HG02943 (cell line): ENCODE results near the gene TLCD1.

Experiments used
- ATAC-seq: cut with Tn5 transposase; IDR thresholded peaks from one replicate; pipeline ENCODE4 v1.9.1; 2021; ENCODE audit warnings: mild to moderate bottlenecking, low read depth, moderate library complexity; ENCODE audit not compliant: unreplicated experiment

Gene TLCD1, protein sequence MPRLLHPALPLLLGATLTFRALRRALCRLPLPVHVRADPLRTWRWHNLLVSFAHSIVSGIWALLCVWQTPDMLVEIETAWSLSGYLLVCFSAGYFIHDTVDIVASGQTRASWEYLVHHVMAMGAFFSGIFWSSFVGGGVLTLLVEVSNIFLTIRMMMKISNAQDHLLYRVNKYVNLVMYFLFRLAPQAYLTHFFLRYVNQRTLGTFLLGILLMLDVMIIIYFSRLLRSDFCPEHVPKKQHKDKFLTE

DNA sequence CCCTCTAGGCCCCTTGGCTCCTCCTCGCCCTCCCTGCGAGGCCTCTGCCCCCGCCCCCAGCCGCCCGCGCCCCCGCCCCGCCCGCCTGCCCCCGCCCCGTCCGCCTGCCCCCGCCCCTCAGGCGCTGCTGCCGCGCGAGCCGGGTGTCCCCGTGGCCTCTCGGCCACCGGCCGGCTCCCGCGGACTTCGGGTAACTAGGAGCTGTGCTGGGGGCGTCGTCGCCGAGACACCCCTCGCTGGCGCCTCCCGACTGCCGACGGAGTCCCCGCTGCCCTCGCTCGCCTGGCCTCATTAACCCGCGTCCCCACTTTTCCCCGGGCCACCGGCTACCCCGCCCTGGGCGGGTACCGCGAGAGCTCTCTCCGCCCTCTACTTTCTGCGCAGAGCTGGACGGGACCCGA, at the start of gene TLCD1:
TSS of gene TLCD1 (minus strand) at position 8 of the 401 bp plus-strand sequence. CDS start 136 bp downstream, outside the sequence.
- no peak for ATAC-seq

DNA sequence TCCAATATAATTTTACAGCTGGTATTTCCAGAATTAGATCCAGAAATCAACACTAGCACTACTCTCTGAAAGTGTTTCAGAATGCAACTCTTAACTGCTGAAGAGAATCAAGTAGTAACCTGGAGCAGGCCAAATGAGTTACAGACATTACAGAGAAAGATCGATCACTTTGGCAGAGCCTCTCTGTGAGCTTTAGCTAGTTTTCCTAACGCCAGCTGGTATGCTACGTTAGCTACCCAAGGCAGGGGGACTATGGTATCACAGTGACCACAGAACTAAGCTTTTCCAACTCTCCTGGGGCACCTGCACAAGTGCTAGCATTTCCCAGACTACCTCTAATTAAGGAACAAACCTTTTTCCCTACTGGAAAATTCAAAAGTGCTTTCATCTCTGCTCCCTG, 48.2 kb upstream of the TLCD1 start:
- ATAC-seq, result no peak

DNA sequence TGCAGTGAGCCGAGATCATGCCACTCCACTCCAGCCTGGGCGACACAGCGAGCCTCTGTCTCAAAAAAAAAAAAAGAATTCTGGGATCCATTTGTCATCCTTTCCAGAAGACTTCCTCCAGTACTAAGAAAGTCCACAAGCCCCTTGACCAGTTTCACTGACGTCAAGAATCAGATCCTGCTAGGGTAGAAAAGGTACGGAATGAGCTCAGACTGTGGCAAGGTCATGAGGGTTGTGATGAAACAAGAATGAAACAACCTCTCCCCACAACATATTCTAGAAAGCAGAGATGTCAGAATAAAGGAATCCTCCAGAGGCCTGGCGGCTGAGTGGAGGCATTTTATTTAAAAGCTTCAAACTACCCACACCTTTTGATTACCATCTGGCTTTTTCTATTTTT, 47.7 kb upstream of the TLCD1 start:
- no peak for ATAC-seq

DNA sequence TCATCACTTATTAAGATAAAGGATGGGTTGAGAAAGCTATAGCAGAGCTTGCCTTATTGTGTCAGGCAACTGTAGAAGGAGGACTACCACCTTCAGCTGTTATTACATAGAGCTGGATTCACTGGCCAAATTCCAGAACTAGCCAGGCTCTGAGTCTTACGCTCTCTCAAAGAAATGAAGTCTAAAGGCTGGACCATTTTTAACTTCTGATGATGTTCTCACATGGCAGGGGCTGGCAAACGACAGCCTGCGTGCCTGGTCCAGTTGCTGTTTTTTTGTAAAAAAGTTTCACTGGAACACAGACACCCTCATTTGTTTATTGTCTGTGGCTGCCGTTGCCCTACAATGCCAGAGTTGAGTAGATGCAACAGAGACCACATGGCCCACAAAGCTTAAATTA, 39.0 kb upstream of the TLCD1 start:
- no peak for ATAC-seq

DNA sequence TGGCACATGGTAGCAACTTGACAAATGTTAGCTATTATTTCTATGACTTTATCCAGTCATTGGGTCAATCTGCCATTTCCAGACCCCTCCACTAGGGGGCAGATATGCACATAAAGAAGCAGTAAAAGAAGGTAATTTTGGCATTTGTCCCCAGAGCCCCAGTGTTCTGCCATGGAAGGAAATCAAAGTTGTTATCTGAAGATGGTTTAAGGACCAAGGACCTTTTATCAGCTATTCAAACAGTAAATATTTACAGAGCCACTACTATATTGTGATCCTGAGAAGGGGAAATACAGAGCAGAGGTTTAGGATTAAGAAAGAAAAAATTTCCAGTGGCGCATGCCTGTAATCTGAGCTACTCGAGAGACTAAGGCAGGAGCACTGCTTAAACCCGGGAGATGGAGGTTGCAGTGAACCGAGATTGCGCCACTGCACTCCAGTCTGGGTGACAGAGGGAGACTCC, 37.8 kb upstream of the TLCD1 start:
- ATAC-seq, result no peak

DNA sequence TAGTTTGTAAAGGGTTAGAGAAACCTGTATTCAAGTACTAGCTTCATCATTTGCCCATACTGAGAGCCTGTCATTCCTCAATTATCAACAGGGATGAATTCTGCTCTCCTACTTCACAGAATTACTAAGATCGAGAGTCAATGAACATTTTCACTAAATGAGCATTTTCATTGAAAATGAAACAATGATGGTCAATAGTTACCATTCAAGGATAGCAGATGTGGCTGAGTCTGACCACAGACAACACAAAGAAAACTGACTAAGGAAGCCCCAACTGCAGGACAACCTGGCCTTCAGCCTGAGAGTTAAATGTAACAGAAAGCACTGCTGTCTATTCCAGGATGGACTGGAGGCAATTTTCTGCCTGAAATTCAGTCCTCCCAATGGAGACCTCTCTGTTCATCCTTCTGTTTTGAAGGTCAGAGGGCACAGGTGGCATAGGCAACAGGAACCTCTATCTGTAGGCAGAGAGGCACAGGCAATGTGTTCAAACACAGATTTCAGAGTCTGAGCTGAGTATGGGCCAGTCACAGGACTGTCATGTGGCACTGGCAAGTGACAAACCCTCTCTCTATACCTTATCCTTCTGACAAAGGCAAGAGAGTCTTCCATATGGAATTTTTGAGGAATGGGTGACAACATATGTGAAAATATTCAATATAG, 37.2 kb upstream of the TLCD1 start:
- no peak for ATAC-seq

DNA sequence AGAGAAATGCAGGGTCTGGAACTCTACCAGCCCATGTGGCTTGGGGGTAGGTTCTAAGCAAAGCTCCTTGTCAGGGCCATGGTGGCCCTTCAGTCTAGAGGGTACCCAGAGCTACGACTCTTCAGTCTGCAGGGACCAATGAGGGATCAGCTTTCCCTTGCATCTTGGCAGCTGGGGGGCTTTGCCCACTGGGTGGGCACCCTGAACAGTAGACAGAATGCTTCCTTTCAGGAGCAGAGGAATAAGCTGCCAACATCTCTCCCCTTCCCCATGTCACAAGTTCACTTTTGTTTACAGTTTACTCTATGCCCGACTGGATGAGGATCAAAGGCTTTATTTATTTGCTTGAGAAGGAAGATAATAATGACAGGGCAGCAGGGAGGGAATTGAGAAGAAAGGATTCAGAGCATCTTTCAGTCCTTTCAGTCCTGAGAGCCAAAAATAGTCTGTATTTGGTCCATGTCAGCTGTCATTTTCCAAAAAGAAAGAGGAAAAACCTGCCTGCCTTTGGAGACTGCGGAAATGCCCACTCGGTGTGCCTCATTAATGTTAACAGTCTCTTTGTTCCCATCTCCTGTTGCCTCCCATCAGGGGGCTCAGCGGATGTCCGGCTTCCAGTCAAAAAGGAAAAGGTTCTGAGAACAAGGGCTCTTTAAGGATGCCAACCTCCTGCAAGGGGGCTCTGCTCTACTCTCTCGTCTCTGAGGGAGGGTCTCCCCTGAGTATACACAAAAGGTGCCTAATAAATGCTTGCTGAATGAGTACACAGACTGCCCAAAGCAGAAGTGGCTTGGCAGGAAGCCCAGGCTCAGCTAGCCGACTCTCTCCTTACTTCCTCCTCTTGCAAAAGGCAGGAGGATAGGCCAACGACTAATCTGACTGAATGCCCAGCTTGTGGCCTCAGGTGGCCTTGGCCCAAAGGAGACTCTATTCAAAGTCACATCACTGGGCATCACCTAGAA, 34.8 kb upstream of the TLCD1 start:
- no peak for ATAC-seq

DNA sequence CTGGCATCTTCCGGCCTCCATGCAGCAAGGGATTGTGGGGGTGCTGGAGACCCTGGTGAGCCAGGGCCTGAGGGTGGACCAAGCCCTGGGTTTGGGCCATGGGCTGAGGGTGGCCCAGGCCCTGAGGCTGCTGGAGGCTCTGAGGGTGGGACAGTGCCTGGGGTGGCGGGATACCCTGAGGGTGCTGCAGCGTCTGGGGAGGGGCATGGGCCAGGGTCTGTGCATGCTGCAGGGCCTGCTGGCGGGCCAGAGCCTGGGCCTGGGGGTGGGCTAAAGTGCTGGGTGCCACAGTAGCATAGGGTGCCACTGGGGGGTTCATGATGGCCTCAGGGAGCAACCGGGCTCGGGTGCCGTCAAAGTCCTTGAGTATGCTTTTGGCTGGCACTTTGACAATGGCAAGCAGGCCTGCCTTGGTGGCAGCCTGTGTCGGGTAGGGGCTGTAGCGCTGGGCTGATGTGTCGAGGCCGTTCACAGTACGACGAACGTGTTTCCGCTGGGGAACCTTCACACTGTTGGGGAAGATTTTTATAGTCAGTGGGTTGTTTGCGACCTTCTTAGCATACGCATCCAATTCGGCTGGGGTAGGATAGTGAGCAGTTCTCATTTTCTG, 33.3 kb upstream of the TLCD1 start:
- ATAC-seq, result no peak

DNA sequence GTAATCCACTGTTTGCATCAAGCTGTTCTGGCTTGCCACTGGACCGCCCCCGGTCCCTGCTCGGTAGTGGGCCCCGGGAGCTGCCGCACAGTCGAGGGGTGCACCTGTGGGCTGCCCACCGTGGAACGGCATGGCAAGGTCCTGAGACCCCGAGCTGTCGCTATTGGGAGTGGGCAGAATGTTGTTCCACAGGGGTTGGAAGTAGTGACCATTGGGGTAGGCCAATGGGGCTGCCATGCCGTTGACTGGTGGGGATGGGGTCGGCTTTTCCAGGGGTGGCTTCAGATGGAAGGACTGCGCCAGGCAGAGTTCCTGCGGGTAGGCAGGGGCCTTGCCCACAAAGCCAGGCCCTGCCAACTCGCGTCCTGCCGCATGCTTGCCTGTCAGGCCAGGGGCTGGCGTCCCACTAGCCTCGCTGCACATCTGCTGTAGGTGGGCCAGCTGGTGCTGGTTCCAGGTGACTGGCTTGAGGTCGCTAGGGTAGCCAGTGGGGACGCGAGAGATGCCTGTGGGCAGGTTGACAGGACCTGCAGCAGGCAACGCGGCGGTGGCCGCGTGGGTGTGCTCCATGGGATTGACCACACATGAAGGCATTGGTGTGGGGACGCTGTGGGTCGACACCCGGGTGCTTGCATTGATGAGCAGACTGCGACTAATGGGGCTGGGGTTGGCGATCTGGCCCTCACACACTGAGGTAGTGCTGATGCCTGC, 32.5 kb upstream of the TLCD1 start:
- ATAC-seq, result no peak

DNA sequence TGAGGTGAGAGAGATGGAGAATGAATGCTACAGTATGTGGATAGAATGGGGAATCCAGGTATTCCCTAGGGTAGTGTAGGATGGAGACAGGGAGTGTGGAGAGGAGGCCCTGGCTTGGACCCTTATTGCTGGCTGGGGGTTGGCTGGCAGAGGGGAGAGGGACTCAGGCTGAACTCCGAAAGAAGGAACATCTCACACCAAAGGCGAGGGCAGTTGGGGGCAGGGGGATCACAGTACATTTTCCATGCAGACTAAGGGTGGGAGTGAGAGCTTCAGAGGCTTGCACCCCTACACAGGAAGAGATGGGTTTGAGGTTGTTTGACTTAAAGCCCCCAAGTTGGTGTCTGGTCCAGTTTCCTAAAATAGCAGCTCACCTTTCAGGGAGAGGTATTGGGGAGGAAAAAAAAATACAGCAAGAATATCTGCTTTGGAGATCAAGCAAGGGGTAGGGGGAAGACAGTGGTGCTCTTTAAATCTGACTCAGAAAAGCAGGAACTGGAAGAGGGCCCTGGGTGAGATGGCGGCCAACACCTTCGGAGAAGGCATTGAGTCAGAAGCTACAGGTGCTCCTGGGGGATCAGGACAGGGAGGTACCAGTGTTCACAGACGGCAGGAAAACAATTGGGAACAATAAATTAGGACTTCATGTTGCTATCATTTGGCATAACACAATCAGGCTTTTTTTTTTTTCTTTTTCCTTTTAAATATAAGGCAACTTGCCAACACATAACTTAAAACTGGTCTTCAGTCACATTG, 30.2 kb upstream of the TLCD1 start:
- no peak for ATAC-seq

DNA sequence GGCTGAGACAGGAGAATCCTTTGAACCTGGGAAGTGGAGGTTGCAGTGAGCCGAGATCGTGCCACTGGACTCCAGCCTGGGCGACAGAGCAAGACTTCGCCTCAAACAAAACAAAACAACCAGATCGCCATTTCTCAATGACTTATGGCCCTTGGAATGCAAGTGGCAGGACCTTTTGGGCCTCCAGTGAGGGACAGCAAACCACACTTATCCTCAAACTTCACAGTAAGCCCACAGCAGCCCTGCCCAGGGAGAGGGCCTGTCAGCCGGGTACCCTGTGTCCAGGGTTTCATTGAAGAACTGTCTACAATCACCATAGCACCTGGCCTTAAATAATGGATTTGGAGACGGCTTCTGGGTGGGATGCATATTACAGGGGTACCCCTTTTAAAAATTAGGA, 29.5 kb upstream of the TLCD1 start:
- ATAC-seq, result no peak

DNA sequence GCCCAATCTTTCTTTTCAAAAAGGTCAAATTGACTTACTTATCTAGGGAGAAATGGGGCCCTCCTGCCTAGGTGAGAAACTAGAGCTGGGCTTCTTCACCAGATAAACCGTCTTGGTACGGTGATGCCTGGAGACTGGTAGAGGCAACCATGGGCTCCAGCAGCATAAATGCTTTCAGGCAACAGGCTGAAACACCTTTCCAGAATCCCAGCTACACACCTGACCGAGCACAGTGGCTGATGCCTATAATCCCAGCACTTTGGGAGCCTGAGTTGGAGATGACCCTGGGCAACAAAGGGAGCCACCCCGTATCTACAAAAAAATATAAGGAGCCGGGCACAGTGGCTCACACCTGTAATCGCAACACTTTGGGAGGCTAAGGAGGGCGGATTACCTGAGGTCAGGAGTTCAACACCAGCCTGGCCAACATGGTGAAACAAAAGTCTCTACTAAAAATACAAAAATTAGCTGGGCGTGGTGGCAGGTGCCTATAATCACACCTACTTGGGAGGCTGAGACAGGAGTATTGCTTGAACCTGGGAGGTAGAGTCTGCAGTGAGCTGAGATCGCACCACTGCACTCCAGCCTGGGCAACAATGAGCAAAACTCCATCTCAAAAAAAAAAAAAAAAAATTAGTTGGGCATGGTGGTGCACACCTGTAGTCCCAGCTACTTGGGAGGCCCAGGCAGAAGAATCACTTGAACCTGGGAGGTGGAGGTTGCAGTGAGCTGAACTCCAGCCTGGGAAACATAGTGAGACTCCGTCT, 25.8 kb upstream of the TLCD1 start:
- ATAC-seq, result no peak

DNA sequence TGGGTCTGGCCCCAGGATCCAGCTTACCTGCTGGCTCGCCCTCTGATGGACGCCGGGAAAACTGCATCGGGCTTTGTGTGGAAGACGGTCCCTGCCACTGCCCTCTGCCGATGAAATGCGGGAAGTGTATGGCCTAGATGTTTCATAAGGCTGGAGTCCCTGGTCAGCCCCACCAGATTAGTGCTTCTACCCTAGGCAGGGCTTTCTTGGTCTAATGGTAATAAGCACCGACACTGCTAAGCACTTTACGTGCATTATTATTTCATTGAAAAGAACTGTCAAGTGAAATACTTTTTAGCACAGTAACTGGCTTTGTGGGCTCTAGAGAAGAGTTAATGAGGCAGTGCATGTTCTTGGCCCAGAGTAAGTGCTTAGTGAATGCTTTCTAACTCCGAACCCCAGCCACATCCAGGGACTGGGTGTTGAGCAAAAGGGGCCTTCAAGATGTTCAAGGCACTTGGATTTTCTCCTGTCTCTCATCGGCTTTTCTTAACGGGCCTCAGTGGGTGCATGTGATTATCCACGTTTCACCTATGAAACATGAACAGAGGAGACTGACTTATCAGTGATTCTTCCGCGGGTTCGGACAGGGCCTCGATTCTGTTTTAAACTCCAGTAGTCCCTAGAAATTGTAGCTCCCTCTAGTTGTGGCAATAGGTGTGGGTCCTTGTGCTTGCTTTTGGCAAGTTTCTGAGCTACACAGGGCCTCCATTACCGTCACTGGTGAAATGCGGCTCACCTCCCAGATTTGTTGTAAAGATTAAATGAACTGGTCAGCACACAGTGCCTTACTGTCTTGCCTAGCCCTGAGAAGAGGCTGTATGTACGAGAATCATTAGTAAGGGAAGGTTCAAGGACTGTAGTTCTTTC, 24.4 kb upstream of the TLCD1 start:
- peak; percentile 53 for ATAC-seq

DNA sequence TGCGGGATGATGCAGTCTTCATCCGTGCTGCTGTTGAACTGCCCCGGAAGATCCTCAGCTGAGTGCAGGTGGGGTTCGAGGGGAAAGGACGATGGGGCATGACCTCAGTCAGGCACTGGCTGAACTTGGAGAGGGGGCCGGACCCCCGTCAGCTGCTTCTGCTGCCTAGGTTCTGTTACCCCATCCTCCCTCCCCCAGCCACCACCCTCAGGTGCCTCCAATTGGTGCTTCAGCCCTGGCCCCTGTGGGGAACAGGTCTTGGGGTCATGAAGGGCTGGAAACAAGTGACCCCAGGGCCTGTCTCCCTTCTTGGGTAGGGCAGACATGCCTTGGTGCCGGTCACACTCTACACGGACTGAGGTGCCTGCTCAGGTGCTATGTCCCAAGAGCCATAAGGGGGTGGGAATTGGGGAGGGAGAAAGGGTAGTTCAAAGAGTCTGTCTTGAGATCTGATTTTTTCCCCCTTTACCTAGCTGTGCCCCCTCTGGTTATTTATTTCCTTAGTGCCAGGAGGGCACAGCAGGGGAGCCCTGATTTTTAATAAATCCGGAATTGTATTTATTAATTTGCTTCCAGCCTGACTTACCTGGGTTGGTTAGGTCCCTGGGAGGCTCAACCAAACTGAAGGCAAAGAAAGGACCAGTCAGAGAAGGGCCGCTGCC, 23.6 kb upstream of the TLCD1 start:
- ATAC-seq, result no peak

DNA sequence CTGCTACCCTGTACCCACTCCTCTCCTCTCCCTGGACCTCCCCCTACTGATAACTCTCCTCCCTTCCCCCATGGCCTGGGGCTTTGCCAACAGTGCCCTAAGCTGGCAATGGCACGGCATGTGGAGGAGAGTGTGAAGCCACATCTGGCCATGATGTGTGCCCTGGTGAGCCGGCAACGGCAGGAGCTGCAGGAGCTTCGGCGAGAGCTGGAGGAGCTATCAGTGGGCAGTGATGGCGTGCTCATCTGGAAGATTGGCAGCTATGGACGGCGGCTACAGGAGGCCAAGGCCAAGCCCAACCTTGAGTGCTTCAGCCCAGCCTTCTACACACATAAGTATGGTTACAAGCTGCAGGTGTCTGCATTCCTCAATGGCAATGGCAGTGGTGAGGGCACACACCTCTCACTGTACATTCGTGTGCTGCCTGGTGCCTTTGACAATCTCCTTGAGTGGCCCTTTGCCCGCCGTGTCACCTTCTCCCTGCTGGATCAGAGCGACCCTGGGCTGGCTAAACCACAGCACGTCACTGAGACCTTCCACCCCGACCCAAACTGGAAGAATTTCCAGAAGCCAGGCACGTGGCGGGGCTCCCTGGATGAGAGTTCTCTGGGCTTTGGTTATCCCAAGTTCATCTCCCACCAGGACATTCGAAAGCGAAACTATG, 23.0 kb upstream of the TLCD1 start:
- no peak for ATAC-seq

DNA sequence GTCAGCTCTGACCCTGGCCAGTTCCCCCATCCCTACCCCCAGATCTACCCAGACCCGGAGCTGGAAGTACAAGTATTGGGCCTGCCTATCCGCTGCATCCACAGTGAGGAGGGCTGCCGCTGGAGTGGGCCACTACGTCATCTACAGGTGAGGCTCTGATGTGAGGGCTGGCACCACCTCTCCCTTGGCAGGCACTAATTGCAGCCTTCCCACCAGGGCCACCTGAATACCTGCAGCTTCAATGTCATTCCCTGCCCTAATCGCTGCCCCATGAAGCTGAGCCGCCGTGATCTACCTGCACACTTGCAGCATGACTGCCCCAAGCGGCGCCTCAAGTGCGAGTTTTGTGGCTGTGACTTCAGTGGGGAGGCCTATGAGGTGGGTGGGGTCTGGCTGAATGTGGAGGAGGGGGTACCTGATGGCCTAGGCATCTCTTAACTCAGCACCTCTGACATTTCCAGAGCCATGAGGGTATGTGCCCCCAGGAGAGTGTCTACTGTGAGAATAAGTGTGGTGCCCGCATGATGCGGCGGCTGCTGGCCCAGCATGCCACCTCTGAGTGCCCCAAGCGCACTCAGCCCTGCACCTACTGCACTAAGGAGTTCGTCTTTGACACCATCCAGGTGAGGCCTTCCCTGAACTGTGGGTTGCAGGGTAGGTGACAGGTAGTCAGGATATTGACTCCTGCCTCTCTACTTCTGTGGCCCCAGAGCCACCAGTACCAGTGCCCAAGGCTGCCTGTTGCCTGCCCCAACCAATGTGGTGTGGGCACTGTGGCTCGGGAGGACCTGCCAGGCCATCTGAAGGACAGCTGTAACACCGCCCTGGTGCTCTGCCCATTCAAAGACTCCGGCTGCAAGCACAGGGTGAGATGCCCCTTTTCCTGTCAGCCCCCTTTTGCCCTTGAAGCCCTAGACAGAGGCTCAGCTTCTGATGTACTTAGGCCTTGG, 22.0 kb upstream of the TLCD1 start:
- no peak for ATAC-seq
